AG08396 (cell line): Measurements from ENCODE around the gene CDK13.
"Not testable (repeated sequence)": the region's sequence is repeated elsewhere in the genome, so short reads cannot be mapped to it uniquely, and the experiment has no call there.

ENCODE experiments used
- DNase-seq: peaks from one replicate; pipeline ENCODE4 v3.0.0; 2012; ENCODE audit warnings: low spot score, mixed read lengths

CDK13 gene

DNA sequence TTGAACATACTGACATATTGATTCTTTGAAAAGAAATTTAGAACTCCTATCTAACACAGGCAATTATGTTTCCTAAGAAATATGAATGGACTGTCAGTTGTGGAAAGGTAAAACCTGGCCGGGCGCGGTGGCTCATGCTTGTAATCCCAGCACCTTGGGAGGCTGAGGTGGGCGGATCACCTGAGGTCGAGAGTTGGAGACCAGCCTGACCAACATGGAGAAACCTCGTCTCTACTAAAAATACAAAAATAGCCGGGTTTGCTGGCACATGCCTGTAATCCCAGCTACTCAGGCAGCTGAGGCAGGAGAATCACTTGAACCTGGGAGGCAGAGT, 198.2 kb downstream of the CDK13 start:
- not testable (repeated sequence) for DNase-seq

DNA sequence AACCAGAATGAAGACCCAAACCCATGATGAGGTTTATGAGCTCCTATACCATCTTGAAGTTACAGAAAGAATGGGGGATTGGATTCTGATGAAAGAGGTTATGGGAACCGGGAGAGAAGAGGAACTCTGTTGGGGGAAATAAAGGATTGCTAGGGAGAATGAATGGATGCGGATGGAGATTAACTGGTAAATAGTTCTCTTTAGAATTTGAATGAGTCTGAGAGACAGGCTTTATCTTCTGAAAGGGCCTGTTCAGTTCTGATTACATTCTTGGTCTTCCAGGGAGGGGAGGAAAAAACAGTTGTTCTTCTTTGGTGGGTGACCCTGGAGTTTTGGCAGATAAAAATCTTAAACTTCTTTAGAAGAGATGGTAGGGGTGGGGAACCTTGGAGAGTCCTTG, 198.6 kb downstream of the CDK13 start:
- DNase-seq = no peak
